ENCODE results near the gene POTEF.
"Not testable (repeated sequence)": the region's sequence is repeated elsewhere in the genome, so short reads cannot be mapped to it uniquely, and the experiment has no call there.

The POTEF gene

DNA sequence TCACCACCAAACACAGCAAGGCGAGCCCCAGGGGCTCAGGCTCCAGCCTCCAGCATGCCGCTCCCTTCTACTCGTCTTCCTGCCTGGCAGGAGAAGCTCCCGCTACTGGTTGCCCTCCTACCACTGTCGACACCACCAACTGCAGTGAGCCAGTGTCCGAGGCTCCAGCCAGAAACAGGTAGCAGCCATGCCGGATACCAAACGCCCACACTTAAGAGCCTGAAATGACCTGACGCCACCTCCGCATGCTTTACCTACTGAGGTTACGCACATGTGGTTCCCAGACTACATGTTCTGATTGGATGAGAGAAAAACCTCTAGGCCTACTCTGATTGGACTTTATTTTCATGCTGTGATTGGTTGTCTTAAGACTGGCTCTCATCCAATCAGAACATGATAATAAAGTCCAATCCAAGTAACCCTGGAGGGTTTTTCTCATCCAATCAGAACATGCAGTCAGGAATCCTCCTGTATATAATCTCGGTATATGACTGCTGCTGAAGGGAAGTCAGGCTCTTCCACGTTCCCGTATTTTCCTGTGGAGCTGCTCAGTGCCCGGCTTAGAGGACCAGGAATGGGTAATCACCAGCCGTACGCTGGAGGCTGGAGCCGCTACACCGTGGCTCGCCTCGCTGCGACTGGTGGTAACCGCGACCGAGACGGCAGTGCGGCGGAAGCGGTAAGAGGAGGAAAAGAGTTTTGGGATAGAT is at the start of gene POTEF:
Gene POTEF (minus strand): TSS at position 103 of the 710 bp plus-strand sequence. CDS start 8,707 bp downstream, outside the sequence.
- DNase-seq: not testable (repeated sequence)

DNA sequence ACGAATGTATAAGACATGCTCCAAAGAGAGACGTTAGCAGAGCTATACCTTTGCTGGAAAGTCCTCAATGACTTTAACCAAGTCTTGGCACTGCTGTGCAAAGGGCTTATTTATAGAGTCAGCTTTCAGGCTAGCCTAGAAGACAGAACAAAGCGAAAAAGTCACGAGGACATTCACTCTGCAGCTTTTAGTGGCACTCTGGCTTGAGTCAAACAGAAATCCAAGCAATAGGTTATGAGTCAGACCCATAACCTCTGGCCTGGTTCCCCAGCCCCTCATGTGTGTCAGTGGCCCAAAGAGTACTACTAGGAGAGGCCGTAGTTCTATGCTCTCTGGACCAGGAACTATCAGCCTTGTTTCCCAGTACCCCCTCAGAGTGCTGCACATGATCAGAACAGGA is 45.8 kb upstream of the POTEF start:
- DNase-seq: not testable (repeated sequence)

DNA sequence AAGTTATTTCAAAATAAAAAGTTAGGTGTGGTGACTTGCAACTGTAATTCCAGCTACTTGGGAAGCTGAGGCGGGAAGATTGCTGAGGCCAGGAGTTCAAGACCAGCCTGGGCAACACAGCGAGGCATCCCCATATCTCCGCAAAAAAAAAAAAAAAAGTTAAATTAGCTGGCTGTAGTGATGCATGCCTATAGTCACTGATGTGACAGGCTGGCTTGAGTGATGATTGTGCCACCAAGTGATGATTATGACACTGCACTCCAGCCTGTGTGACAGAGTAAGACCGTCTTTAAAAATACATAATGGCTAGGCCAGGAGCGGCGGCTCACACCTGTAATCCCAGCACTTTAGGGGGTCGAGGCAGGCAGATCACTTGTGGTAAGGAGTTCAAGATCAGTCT is 40.9 kb upstream of the POTEF start:
- no peak for DNase-seq

DNA sequence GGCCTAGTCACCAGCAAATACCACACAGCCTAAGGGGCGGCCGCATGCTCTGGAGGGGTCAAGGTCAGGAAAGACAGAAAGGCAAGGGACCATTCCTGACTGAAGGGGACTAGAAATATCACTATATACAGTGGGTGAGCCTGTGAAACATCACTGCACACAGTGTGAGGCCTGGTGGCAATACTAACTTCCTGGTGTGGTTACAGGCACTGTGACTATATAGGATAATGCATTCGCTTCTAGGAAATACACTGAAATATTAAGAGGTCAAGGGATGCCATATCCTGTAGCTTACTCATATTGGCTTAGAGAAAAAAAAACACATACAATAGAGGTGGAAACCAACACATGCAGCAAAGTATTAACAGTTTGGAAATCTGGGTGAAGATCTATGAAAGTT is 40.1 kb upstream of the POTEF start:
- DNase-seq: not testable (repeated sequence)

DNA sequence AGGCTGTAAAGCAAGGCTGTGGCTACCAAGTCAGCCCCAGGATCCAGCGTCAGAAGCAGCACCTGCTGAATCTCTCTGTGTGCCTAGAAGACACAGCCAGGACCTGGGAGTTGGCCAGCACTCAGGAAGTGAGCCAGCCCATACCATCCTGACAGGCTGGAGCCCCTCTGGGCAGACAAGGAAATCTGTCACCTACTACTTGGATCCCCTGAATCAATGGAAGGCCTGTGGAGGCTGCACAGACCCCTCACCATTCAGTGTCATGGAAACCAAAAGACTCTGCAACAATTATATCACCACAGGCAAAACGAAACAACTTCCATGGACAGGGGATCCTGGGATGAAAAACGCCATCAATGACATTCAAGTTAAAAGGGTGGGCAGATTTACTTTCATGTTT is 37.6 kb upstream of the POTEF start:
- DNase-seq: not testable (repeated sequence)

GRCh38 chr2:130165293-130166016 is 36.4 kb upstream of the POTEF start:
- DNase-seq: no peak

DNA sequence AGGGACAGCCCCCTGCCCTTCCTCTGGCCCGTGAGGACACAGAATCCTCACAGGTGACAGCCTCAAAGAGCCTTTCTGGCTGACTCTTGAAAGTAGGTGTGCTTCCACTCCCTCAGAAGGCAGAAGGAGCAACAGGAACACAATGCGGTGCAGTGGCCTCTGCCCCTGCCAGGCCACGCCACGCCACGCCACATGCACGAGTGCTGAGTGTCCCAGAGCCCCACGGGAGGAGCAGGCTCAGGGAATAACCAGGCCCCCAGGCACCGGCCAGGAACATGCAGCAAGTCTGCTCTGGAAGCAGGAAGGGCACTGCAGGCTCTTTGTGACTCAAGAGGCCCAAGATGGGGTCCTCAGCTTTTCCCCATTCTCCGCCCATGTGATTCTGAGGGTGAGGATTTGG is 33.9 kb upstream of the POTEF start:
- no peak for DNase-seq

DNA sequence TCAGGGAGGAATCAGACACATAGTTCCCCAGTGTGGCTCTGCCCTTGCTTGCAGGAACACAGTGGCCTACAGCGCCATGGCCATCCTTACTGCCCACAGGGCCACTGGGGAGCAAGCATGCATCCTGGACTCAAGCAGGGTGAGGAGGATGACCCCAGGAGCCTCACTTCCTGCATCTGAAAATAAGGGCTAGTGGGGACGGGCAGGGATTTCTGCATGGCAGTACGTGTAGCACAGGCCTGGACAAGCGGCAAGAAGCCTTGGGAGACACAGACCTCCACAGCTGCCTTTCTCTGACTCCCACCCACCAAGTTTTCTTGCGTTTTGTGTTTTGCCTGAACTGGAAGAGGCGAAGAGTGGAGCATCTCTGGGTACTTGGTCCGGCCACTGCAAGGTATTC is 33.5 kb upstream of the POTEF start:
- not testable (repeated sequence) for DNase-seq

GRCh38 chr2:130160838-130161705 is 32.0 kb upstream of the POTEF start:
- DNase-seq: not testable (repeated sequence)

GRCh38 chr2:130160131-130160530 is 31.1 kb upstream of the POTEF start:
- DNase-seq: no peak

DNA sequence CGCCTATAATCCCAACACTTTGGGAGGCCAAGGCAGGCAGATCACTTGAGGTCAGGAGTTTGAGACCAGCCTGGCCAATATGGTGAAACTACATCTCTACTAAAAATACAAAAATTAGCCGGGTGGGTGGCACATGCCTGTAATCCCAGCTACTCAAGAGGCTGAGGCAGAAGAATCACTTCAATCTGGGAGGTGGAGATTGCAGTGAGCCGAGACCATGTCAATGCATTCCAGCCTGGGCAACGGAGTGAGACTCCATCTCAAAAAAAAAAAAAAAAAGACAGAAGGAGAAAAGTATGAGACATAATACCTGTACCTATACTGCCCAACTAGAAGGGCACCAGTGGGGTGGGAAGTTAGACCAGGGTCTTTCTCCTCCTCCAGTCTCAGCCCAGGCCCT is 30.4 kb upstream of the POTEF start:
- DNase-seq: not testable (repeated sequence)

- DNase-seq: no peak
These were observed 29.6 kb upstream of the POTEF start for GRCh38 chr2:130158631-130159030.

- DNase-seq: not testable (repeated sequence)
These were observed 28.9 kb upstream of the POTEF start for GRCh38 chr2:130157825-130158514.

- DNase-seq: not testable (repeated sequence)
These were observed 28.3 kb upstream of the POTEF start for GRCh38 chr2:130157354-130157753.

- DNase-seq: no peak
These were observed 27.6 kb upstream of the POTEF start for GRCh38 chr2:130156624-130157004.

- not testable (repeated sequence) for DNase-seq
These were observed 27.1 kb upstream of the POTEF start for GRCh38 chr2:130155956-130156623.

DNA sequence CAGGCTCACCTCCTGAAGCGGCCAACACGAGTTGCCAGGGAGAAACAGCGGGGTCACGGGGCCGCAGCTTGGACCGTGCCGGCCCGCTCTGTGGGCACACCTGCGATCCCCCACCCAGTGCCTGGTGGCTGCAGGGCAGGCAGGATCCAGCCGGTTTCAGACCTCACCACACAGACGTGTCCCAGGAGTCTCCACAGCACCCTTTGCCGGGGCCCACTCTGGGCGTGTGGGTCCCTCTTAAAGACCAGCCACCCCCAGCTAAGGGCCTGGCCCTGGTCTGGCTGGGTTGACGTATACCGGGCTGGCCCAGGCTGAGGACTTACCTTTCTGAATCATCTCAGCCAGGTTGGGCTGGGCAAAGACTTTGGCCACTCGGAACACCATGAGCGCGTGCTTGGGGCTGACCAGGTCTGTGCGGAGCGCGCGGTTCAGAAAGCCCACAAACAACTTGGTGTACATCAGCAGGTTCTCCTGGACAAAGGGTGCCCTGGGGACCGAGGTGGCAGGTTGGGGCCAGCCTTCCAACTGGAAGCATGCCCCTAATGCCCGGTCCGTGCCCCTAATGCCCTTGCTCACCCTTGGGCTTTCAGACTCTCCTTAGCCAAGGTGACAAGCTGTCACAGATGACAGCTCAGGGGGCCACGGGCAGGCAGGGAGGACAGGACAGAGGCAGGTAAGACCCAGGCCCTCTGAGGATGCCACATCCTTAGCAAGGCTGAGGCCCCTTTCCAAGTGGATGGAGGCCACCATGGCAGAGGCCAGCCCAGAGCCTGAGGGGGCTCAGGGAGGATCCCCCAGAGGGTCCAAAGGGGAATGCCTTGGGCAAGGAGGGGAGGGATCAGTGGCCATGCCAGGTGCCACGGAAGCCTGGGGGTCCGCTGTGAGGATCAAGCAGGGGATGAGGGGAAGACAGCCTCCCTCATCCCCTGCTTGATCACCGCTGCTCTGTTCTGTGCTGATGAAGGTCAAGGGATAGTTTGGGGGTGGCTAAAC is 26.0 kb upstream of the POTEF start:
- no peak for DNase-seq

- not testable (repeated sequence) for DNase-seq
These were observed 25.4 kb upstream of the POTEF start for GRCh38 chr2:130154423-130154770.

DNA sequence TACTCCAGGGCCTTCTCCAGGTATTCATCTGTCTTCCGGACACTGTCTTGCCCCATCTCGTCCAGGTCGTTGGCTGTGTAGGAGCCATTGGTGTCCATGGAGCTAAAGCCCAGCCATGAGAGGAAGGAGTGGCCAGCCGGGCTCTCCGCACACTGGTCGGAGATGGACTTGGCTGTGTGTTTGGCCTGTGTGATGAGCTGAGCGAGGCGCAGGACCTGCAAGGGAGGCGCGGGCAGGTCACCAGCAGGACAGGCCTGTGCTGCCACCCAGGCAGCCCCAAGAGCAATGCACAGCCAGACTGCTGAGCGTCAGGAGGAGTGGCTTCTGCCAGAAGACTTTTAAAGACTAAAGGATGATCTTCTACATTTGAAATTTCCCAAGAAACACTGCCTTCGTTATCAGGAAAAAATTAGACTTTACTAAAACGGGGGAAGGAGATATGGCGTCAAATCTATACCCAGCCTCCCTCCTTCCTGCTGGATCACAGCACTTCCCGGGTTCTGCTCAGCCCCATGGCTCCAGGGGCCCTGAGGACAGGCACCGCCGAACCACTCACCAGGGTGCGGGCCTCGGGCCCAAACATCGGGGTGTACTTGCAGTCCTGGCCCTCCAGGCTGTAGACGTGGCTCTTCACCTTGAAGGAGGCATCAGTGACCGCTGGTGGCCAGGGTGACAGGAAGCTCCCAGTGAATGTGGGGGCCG is 24.9 kb upstream of the POTEF start:
- not testable (repeated sequence) for DNase-seq

Data from activated CD4-positive, CD25-positive, alpha-beta regulatory T cell (primary cell).